GM21447 (cell line): Measurements from ENCODE around the gene COPB1.
A peak's percentile ranks its signal among the peaks of the same experiment; 100 is the strongest.

Experiments
- ATAC-seq: cut with Tn5 transposase; IDR thresholded peaks from one replicate; pipeline ENCODE4 v1.9.1; 2021; ENCODE audit not compliant: unreplicated experiment

The COPB1 gene

DNA sequence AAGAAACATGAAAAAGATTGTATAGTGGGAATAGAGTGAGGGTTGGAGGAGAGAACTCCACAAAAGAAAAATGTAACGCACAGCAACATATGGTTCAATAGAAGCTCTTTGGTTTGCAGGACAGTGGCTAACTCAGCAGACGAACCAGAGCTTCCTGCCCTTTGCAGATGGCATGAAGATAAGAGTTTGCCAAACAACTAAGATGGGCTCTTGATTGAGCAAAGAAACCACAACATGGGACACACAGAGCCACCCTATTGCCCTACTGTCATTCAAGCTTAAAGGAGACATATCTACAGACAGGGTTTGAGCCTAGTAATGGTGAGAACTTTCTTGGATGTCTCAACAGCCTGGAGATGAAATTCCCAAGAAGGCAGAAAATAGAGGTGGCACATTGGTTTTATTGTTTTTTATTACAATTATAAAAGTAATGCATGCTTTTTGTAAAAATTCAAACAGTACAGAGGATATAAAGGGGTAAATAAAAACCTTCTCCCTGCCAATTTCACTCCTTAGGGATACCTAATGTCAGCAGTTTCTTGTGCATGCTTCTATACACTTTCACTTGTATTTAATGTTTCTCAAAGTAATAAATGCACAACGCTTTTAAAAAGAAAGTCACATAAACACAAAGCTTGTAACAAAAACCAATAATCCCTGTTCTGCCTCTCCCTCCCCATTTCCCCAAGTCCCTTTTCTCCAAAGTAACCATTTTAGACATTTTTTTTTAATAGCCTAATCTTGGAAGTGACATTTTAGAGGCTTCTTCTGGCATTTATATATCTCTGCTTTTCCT, 63.7 kb downstream of the COPB1 start:
- ATAC-seq = no peak

DNA sequence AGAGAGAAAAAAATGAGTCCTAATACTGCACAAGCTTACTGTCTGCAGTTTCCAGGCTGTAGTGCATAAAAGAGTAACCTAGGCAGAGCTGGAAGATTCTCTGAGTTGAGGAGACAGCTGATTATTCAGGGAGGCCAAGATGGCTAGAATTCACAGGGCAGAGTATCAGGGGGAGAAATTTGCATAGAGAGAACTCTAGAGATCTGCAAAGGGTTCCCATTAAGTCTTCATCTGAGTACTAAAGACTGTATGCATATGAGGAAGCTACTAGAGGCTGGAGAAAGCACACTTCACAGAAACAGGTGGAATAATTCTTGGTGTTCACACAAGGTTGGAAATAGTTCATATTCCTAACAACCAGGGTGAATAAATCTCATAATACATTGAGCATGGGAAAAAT, 74.0 kb downstream of the COPB1 start:
- ATAC-seq = no peak

DNA sequence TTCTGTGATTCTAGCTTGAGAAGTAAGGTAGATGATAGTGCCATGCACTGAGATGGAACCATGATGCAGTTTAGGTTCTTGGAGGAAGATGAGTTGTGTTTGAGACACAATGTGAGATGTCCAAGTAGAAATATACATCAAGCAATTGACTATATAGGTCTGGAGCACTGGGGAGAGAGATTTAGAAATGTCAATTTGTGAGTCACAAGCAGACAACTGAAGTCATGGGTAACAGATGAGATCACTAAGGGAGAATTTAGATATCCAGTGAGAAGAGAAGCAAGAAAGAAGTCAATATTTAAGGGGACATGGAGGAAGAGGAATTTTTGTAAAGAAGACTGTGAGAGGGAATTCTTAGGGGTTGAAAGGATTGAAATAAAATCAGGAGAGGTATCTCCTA, 75.5 kb downstream of the COPB1 start:
- no peak for ATAC-seq

DNA sequence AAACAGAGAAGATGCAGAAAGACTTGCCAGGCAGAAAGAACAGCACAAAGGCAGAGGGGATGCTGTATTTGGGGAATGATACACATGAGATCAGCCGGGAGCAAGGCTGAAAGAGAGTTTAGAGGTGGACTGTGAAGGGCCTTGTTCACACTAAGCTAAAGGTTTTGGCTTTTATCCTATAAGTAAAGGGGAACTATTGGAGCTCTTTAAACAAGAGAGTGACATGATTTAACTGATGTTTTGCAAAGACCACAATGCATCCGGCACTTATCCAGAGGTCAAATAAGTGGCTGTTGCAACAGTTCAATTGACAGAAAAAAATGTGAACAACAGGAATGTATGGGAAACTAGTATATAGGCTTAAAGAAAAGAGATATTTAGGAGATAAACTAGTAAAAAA, 76.0 kb downstream of the COPB1 start:
- no peak for ATAC-seq

DNA sequence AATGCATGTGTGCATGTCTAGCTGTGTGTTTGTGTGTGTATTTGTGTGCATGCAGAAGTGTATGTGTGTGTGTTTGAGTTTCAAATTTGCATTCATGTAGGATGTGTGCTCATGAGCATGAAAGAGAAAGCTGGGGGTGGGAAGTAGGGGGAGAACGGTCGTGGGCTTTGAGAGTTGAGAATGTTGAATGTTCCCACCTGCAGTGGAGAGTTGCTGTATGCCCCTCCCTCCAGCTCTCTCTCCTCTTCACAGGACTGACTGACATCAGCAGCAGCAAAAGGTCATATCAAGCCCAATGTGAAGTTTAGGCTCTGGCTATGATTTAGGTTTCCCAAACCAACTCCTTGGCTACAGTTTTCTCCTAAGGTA, 76.8 kb downstream of the COPB1 start:
- no peak for ATAC-seq

DNA sequence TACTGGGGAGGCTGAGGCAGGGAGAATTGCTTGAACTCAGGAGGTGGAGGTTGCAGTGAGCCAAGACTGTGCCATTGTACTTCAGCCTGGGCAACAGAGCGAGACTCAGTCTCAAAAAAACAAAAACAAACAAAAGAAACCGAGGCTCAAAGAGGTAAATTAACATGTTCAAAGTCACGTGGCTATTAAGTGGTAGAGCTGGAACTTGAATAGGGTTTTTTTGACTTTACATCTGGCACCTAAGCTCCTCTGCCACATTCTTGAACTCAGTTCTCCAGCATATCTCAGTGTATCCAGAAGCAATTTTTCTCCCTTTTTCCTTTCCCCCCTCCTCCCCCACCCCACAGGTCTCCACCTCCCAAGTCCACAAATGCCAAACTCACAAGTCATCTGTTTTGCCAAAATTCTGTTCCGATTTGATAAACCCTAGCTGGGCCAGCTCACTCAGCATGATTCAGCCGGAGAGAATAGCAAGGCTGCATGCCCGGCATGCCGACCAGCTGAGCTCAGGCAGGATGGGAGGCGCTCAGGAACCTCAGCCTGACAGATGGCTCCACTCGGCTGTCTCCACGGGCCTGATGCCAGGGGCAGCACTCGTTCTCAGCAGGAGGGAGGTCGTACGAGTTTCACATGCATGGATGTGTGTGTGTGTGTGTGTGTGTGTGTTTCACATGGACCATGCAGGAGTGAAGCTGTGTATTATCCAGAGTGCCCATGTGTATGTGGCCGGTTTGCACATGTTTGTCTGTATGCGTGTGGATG, 77.4 kb downstream of the COPB1 start:
- no peak for ATAC-seq

DNA sequence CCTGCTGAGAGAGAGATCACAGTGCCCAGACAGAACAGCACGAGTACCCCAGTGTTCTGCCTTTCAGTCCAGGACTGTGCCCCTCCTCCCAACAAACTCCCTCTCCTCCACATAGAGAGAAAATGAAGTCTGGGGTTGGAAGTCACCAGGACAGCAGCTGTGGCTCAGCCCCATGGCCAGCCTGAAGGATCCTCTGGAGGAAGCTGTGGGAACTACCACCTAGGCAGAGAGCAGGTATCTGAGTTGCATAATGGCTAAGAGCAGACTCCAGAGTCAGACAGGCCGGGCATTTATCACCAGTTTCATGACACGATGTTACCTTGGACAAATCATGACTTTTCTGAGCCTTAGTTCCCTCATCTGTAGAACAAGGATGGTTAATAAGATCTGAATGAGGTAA, 79.4 kb downstream of the COPB1 start:
- no peak for ATAC-seq

DNA sequence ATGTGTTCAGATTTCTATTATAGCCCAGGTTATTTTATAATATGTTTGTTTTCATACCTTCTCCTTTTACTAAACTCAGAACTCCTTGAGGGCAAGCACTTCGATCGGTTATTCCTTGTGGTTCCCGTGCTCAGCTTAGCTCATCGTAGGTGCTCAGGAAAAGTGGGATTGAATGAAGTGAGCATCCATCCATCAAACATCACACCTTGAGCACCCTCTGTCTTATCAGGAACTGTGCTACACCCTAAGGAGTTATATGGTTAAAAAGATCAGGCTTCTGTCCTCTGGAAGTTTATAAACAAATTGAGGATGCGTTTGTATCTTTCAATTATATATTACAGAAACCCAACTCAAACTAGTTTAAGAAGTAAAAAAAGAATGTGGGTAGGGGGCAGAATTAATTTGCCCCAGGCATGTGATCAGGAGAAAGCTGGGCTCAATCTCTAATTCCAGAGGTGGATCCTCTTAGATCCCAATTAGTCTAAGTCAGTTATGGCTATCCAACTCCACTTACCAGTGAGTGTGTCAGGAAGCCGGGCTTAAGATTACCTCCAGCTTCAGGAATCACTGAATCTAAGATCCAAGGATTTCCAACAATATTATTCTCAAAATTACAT, 80.7 kb downstream of the COPB1 start:
- ATAC-seq = no peak

DNA sequence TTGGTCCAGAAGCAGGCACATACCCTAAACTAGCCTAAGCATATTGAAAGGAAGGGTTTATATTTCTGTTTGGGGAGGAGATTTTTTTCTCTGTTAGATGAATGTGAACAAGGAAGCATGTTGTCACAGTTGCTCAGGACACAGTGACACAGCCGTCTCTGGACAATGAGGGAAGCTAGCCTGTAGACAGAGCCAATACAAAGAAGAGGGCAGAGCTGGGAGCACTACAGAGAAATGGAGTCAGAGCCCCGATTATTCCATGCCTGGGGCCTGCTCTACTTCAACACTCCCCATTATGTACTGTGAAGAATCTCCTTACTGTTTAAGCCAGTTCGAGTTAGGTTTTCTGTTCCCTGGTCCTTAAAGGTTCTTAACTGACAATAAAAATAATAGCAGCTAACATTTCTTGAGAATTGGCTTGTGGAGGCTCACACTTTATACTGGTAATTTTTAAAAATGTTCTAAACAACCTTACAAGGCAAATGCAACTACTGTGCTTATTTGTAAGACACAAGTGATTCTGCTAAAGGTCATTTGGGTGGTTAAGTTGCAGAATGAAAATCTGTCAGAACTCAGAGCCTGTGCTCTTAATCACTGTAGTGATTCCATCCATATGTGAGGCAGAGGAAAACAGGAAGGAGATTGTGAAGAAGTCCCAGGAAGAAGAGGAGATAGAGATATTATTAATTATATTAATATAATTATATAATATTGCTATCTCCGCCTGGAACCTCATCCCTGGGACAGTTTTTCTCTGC, 81.8 kb downstream of the COPB1 start:
- no peak for ATAC-seq

DNA sequence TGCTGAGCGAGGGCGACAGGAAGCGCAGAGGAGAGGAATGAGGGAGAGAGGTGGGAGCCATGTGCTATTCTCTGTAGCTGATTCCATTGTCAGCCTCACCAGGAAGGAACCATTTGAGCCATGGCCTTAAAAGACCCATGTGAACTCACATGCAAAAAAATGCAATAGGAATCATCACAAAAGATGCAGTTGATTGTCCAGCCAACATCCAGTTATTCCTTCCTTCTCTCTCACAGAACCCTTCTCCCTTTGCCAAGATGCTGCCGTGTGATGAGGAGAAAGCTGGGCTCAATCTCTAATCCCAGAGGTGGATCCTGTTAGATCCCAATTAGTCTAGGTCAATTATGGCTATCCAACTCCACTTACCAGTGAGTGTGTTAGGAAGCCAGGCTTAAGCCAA, 82.4 kb downstream of the COPB1 start:
- no peak for ATAC-seq

DNA sequence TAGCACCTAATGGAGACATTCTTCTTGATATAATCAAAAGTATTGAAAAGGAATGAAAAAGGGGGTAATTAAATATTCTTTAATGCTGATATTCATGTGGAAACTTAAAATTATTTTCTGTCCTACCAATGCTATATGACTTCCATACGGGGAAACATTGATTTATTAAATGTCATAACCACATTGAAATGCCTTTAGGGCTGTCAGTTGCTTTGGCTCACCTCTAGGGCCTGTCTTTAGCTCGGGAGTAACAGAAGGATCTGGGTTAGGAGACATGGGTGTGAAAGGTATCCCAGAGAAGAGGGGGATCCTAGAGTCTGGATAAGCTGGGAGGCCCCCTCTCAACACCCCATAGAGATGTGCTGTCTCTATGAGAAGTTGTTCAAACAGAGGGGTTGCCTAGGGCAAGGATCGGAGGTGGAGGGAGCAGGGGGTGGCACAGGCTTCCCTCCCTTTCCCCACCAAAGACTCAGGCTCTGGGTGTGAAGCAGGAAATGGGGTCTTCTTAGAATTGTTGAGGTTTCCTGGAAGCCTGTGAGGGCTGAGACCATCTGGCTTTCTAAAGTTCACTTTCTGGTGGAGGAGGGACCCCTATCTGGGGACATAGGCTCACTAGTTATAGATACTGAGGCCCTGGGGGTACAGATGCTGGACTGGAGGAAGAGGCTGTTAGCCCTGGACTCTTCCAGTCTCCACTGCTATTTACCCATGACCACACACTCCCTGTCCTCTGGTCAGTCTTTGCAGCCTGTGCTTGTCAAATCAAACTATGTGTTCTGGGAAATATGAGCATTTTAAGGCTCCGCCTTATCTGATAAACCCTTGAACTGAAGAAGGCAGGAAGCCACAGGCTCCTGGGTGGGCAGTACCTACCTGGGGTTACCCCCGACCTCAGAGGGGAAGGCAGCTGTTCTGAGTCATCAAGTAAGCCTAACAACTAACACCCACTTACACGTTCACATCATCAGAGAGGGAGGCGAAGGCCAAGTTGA, 84.8 kb downstream of the COPB1 start:
- ATAC-seq = peak; percentile 78

DNA sequence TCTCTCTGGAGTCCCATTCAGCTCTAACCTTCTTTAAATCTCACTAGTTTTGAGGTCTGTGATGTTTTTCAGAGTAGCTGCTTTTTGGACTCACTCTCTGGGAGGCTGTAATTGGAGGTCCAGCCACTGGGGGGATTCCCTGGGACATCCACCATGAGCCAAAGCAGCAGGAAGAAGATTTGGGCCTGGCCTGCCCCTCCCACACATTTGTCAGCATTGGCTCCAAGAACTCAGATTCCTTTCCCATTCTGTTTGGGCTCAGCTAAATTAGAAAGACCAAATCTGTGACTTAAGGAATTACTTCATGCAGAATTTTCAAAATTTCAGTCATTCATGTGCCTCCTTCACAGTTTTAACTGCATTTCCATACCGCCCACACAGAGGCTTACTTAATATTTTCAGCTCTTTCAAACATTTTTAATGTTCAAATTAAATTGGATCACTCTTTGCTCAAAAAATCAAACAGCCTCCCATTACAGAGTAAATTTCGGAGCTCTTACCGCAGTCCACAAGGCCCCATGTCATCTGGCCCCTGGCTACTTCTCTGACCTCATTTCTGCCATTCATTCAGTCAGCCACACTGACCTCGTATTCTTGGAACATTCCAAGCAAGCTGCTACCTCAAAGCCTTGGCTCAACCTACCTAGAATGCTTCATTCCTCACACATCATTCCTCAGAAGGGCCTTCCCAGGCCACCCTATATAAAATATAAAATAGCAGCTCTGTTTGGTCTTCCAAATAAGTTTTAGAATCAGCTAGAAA, 86.1 kb downstream of the COPB1 start:
- no peak for ATAC-seq

DNA sequence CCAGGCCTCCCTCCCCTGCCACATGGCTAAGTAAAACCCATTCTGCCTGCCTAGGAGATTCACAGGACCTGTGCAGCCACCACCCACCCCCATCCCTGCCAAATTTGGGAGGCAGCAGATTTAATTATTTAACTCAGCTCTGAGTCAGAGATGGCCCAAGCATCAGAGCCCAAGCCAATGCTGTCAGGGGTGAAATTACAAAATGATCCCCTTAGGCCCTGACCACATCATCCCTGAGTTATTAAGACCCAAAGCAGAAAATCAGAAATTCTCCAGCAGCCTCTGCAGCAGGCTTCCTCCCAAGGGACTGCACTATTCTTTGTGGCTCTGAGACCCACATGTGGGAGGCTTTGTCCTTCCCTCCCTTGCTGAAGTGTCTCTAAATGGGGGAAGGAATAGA, 87.8 kb downstream of the COPB1 start:
- no peak for ATAC-seq

DNA sequence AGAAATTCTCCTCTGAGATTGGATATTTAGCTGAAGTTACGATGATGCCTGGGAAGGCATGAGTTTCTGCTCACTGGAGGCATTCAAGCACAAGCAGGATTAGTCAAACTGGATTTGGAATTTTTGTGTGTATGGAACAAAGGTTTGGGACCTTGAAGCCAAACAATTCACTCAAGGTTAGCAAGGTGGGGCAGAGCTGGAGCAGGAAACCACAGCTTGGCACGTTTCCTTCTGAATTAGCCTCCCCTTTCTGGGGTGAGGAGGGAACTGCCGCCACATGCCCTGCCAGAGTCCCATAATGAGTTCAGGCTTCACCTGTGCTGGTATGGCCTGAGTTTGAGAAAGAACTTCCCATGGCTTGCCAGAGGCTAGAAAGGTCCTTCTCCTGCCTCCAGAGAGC, 89.7 kb downstream of the COPB1 start:
- ATAC-seq = no peak

DNA sequence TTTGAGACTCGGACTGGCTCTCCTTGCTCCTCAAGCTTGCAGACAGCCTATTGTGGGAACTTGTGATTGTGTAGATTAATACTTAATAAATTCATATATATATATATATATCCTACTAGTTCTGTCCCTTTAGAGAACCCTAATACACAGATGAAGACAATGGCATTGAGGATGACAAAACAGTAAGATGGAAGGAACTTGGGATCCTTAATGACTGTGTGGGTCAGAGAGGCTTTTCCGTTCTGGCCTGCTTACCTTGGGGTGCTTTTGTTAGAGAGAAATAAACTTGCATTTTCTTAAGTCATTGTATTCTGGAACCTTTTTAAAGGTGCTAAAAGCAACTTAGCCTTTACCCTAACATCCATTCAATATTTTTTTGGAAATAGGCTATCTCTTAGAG, 91.0 kb downstream of the COPB1 start:
- ATAC-seq = no peak
